HEK293 (cell line): Measurements from ENCODE around the gene RNU6-7.

ENCODE experiments used
- CTCF ChIA-PET: fragments of 350-600 bp; formaldehyde crosslinking; extraction: SDS; loops from one replicate; lab custom pipeline; 2021; ENCODE audit warnings: antibody characterized with exemption; lab: Yijun Ruan, JAX
- POLR2A ChIA-PET: fragments of 300-600 bp; formaldehyde crosslinking; extraction: SDS; loops from one replicate; lab custom pipeline; 2020; ENCODE audit warnings: antibody characterized with exemption, inconsistent platforms; lab: Yijun Ruan, JAX
- H3K27ac ChIP-seq: fragments of 200-500 bp; sonication (Bioruptor generic); 2 replicates; pipeline ENCODE4 v1.5.1; 2014; ENCODE audit warnings: low read depth, low read length, control low read depth, inconsistent platforms; ENCODE audit errors: extremely low read depth
- H3K36me3 ChIP-seq, 2 experiments: fragments of 200-500 bp in 1 of 2; sonication (Bioruptor generic) in 1 of 2; 1 replicate in 1 of 2; 2 replicates in 1 of 2; pipeline ENCODE4 v1.5.1; 2014 to 2017; ENCODE audit warnings: inconsistent platforms in 2 of 2, low read length in 2 of 2; ENCODE audit not compliant: control insufficient read depth in 2 of 2, insufficient read depth in 1 of 2
- H3K4me1 ChIP-seq: fragments of 200-500 bp; sonication (Bioruptor generic); 2 replicates; pipeline ENCODE4 v1.5.1; 2014; ENCODE audit warnings: mild to moderate bottlenecking, low read length, inconsistent platforms; ENCODE audit not compliant: control insufficient read depth, insufficient read depth
- H3K4me3 ChIP-seq: 2 replicates; pipeline ENCODE4 v1.5.1; 2011; ENCODE audit warnings: low read depth, mild to moderate bottlenecking, control low read depth, low read length, moderate library complexity
- H3K9me3 ChIP-seq: fragments of 200-500 bp; sonication (Bioruptor generic); 2 replicates; pipeline ENCODE4 v1.5.1; 2014; ENCODE audit warnings: low read depth, low read length, inconsistent platforms; ENCODE audit not compliant: control insufficient read depth, insufficient read depth
- GLIS1 ChIP-seq: fragments of 450-650 bp; formaldehyde crosslinking; IDR thresholded peaks from 2 replicates; pipeline ENCODE4 v1.5.1; 2016; ENCODE audit warnings: missing biosample characterization, missing genetic modification characterization
- OVOL3 ChIP-seq: fragments of 450-650 bp; formaldehyde crosslinking; IDR thresholded peaks from 2 replicates; pipeline ENCODE4 v1.5.1; 2016; ENCODE audit warnings: missing biosample characterization, missing genetic modification characterization
- PBX3 ChIP-seq: sonication (generic); formaldehyde crosslinking; IDR thresholded peaks from 2 replicates; pipeline ENCODE4 v1.8.1; 2022; ENCODE audit warnings: mild to moderate bottlenecking, moderate library complexity, missing genetic modification reagents
- SCRT1 ChIP-seq: fragments of 450-650 bp; formaldehyde crosslinking; IDR thresholded peaks from 2 replicates; pipeline ENCODE4 v1.5.1; 2016; ENCODE audit warnings: missing biosample characterization, missing genetic modification characterization, borderline replicate concordance
- YY2 ChIP-seq: fragments of 450-650 bp; formaldehyde crosslinking; IDR thresholded peaks from 2 replicates; pipeline ENCODE4 v1.5.1; 2016; ENCODE audit warnings: missing biosample characterization, missing genetic modification characterization
- ZBTB17 ChIP-seq: fragments of 450-650 bp; formaldehyde crosslinking; IDR thresholded peaks from 2 replicates; pipeline ENCODE4 v1.5.1; 2016; ENCODE audit warnings: missing biosample characterization, missing genetic modification characterization
- ZBTB20 ChIP-seq: fragments of 450-650 bp; formaldehyde crosslinking; IDR thresholded peaks from 2 replicates; pipeline ENCODE4 v1.5.1; 2016; ENCODE audit warnings: missing biosample characterization, missing genetic modification characterization
- ZFP41 ChIP-seq: fragments of 450-650 bp; formaldehyde crosslinking; IDR thresholded peaks from 2 replicates; pipeline ENCODE4 v1.5.1; 2016; ENCODE audit warnings: missing biosample characterization, missing genetic modification characterization, borderline replicate concordance
- ZFP69B ChIP-seq: fragments of 450-650 bp; formaldehyde crosslinking; IDR thresholded peaks from 2 replicates; pipeline ENCODE4 v1.5.1; 2016; ENCODE audit warnings: missing biosample characterization, missing genetic modification characterization
- ZNF221 ChIP-seq: fragments of 450-650 bp; formaldehyde crosslinking; IDR thresholded peaks from 2 replicates; pipeline ENCODE4 v1.5.1; 2017; ENCODE audit warnings: missing biosample characterization, missing genetic modification characterization, borderline replicate concordance
- ZNF24 ChIP-seq: fragments of 450-650 bp; formaldehyde crosslinking; IDR thresholded peaks from 2 replicates; pipeline ENCODE4 v1.5.1; 2016; ENCODE audit warnings: missing biosample characterization, missing genetic modification characterization
- ZNF335 ChIP-seq: fragments of 450-650 bp; formaldehyde crosslinking; conservative IDR thresholded peaks from 2 replicates; pipeline ENCODE4 v1.5.1; 2016; ENCODE audit warnings: missing biosample characterization, missing genetic modification characterization
- ZNF560 ChIP-seq: fragments of 450-650 bp; formaldehyde crosslinking; IDR thresholded peaks from 2 replicates; pipeline ENCODE4 v1.5.1; 2017; ENCODE audit warnings: missing biosample characterization, missing genetic modification characterization, borderline replicate concordance
- ZNF600 ChIP-seq: fragments of 450-650 bp; formaldehyde crosslinking; IDR thresholded peaks from 2 replicates; pipeline ENCODE4 v1.5.1; 2016; ENCODE audit warnings: missing biosample characterization, missing genetic modification characterization
- ZNF747 ChIP-seq: fragments of 450-650 bp; formaldehyde crosslinking; IDR thresholded peaks from 2 replicates; pipeline ENCODE4 v1.5.1; 2016; ENCODE audit warnings: missing biosample characterization, missing genetic modification characterization
- ZNF76 ChIP-seq: fragments of 450-650 bp; formaldehyde crosslinking; IDR thresholded peaks from 2 replicates; pipeline ENCODE4; 2016; ENCODE audit warnings: low read depth, missing biosample characterization, missing genetic modification characterization, borderline replicate concordance
- ZNF768 ChIP-seq: fragments of 450-650 bp; formaldehyde crosslinking; IDR thresholded peaks from 2 replicates; pipeline ENCODE4 v1.5.1; 2018; ENCODE audit warnings: missing biosample characterization, mild to moderate bottlenecking, missing genetic modification characterization
- ZSCAN16 ChIP-seq: fragments of 450-650 bp; formaldehyde crosslinking; IDR thresholded peaks from 2 replicates; pipeline ENCODE4 v1.5.1; 2016; ENCODE audit warnings: missing biosample characterization, missing genetic modification characterization
- TF ChIP-seq, protein P1 (sequence below): fragments of 450-650 bp; formaldehyde crosslinking; IDR thresholded peaks from 2 replicates; pipeline ENCODE4 v1.5.1; 2016; ENCODE audit warnings: missing biosample characterization, missing genetic modification characterization
- TF ChIP-seq, protein P2 (sequence below): fragments of 450-650 bp; formaldehyde crosslinking; IDR thresholded peaks from 2 replicates; pipeline ENCODE4 v1.5.1; 2016; ENCODE audit warnings: missing biosample characterization, missing genetic modification characterization, borderline replicate concordance
- TF ChIP-seq, protein P3 (sequence below): IDR thresholded peaks from 2 replicates; pipeline ENCODE4 v1.6.1; 2011; ENCODE audit warnings: mild to moderate bottlenecking, low read depth, low read length, borderline replicate concordance

The RNU6-7 gene

GRCh38 chr14:32211068-32211404 lies 9.2 kb downstream of the RNU6-7 start:
- H3K4me1 ChIP-seq: peaks cover 13% of the 10 kb centered on the region; the same call in 1 of the 2 replicates
- no peaks in the 10 kb centered on the region for H3K36me3 ChIP-seq
- H3K9me3 ChIP-seq: no peaks in the 10 kb centered on the region
- no peak overlapping the region for H3K4me3 ChIP-seq
- H3K27ac ChIP-seq: no peak overlapping the region
- POLR2A ChIA-PET: no interaction called here
- CTCF ChIA-PET: no interaction called here
- TF ChIP-seq, protein P1, sequence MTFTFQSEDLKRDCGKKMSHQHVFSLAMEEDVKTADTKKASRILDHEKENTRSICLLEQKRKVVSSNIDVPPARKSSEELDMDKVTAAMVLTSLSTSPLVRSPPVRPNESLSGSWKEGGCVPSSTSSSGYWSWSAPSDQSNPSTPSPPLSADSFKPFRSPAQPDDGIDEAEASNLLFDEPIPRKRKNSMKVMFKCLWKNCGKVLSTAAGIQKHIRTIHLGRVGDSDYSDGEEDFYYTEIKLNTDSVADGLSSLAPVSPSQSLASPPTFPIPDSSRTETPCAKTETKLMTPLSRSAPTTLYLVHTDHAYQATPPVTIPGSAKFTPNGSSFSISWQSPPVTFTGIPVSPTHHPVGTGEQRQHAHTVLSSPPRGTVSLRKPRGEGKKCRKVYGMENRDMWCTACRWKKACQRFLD: no peak
- TF ChIP-seq ZNF76 (tag by site-specific recombination) (no peak), SCRT1 (tag by site-specific recombination) (no peak), ZNF747 (no peak), ZNF560 (tag by site-specific recombination) (no peak), GLIS1 (no peak), PBX3 (no peak), ZNF768 (tag by site-specific recombination) (no peak)
- TF ChIP-seq, protein P2, sequence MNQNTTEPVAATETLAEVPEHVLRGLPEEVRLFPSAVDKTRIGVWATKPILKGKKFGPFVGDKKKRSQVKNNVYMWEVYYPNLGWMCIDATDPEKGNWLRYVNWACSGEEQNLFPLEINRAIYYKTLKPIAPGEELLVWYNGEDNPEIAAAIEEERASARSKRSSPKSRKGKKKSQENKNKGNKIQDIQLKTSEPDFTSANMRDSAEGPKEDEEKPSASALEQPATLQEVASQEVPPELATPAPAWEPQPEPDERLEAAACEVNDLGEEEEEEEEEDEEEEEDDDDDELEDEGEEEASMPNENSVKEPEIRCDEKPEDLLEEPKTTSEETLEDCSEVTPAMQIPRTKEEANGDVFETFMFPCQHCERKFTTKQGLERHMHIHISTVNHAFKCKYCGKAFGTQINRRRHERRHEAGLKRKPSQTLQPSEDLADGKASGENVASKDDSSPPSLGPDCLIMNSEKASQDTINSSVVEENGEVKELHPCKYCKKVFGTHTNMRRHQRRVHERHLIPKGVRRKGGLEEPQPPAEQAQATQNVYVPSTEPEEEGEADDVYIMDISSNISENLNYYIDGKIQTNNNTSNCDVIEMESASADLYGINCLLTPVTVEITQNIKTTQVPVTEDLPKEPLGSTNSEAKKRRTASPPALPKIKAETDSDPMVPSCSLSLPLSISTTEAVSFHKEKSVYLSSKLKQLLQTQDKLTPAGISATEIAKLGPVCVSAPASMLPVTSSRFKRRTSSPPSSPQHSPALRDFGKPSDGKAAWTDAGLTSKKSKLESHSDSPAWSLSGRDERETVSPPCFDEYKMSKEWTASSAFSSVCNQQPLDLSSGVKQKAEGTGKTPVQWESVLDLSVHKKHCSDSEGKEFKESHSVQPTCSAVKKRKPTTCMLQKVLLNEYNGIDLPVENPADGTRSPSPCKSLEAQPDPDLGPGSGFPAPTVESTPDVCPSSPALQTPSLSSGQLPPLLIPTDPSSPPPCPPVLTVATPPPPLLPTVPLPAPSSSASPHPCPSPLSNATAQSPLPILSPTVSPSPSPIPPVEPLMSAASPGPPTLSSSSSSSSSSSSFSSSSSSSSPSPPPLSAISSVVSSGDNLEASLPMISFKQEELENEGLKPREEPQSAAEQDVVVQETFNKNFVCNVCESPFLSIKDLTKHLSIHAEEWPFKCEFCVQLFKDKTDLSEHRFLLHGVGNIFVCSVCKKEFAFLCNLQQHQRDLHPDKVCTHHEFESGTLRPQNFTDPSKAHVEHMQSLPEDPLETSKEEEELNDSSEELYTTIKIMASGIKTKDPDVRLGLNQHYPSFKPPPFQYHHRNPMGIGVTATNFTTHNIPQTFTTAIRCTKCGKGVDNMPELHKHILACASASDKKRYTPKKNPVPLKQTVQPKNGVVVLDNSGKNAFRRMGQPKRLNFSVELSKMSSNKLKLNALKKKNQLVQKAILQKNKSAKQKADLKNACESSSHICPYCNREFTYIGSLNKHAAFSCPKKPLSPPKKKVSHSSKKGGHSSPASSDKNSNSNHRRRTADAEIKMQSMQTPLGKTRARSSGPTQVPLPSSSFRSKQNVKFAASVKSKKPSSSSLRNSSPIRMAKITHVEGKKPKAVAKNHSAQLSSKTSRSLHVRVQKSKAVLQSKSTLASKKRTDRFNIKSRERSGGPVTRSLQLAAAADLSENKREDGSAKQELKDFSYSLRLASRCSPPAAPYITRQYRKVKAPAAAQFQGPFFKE (tag by site-specific recombination): no peak

- H3K27ac ChIP-seq: no peak overlapping the region
Measured at GRCh38 chr14:32212833-32213232, 11.0 kb downstream of the RNU6-7 start.

GRCh38 chr14:32217301-32217700 lies 15.5 kb downstream of the RNU6-7 start:
- Histone ChIP-seq H3K4me1 (peaks cover 10% of the 10 kb centered on the region; the same call in 1 of the 2 replicates), H3K27ac (no peak overlapping the region), H3K36me3 (no peaks in the 10 kb centered on the region), H3K4me3 (no peak overlapping the region), H3K9me3 (no peaks in the 10 kb centered on the region)
- ChIA-PET CTCF (no interaction called here), POLR2A (no interaction called here)
- TF ChIP-seq ZNF335: peak; percentile 89
- TF ChIP-seq, protein P3, sequence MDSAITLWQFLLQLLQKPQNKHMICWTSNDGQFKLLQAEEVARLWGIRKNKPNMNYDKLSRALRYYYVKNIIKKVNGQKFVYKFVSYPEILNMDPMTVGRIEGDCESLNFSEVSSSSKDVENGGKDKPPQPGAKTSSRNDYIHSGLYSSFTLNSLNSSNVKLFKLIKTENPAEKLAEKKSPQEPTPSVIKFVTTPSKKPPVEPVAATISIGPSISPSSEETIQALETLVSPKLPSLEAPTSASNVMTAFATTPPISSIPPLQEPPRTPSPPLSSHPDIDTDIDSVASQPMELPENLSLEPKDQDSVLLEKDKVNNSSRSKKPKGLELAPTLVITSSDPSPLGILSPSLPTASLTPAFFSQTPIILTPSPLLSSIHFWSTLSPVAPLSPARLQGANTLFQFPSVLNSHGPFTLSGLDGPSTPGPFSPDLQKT: no peak
- peak; percentile 69 for TF ChIP-seq ZBTB17 (tag by site-specific recombination)
- TF ChIP-seq ZNF221 (tag by site-specific recombination): no peak
- 0 out of 2 replicates have a peak, but pooled peaks have one; percentile 32 for TF ChIP-seq ZNF24
- TF ChIP-seq YY2: no peak
- TF ChIP-seq ZSCAN16: no peak
- TF ChIP-seq ZFP69B: no peak
- 0 out of 2 replicates have a peak, but pooled peaks have one; percentile 43 for TF ChIP-seq ZNF600
- TF ChIP-seq OVOL3 (tag by site-specific recombination): no peak

More at GRCh38 chr14:32212833-32213232, 11.0 kb downstream of the RNU6-7 start:
- peaks cover 12% of the 10 kb centered on the region; the same call in 1 of the 2 replicates for H3K4me1 ChIP-seq
- TF ChIP-seq ZFP41 (tag by site-specific recombination): no peak
- peak; percentile 72 for TF ChIP-seq ZBTB20 (tag by site-specific recombination)
- no peak overlapping the region for H3K4me3 ChIP-seq
- no peaks in the 10 kb centered on the region for H3K36me3 ChIP-seq
- no peaks in the 10 kb centered on the region for H3K9me3 ChIP-seq
- CTCF ChIA-PET: no interaction called here
- POLR2A ChIA-PET: no interaction called here
